SH-SY5Y (cell line): ENCODE measurements around the gene PAXX.

ENCODE experiments used
- GATA2 ChIP-seq: IDR thresholded peaks from 2 replicates; pipeline ENCODE4 v1.6.1; 2011; ENCODE audit warnings: mild to moderate bottlenecking, low read depth, low read length
- GATA3 ChIP-seq: IDR thresholded peaks from 2 replicates; pipeline ENCODE4 v1.6.1; 2011; ENCODE audit warnings: low read depth, mild to moderate bottlenecking, low read length, moderate library complexity

DNA sequence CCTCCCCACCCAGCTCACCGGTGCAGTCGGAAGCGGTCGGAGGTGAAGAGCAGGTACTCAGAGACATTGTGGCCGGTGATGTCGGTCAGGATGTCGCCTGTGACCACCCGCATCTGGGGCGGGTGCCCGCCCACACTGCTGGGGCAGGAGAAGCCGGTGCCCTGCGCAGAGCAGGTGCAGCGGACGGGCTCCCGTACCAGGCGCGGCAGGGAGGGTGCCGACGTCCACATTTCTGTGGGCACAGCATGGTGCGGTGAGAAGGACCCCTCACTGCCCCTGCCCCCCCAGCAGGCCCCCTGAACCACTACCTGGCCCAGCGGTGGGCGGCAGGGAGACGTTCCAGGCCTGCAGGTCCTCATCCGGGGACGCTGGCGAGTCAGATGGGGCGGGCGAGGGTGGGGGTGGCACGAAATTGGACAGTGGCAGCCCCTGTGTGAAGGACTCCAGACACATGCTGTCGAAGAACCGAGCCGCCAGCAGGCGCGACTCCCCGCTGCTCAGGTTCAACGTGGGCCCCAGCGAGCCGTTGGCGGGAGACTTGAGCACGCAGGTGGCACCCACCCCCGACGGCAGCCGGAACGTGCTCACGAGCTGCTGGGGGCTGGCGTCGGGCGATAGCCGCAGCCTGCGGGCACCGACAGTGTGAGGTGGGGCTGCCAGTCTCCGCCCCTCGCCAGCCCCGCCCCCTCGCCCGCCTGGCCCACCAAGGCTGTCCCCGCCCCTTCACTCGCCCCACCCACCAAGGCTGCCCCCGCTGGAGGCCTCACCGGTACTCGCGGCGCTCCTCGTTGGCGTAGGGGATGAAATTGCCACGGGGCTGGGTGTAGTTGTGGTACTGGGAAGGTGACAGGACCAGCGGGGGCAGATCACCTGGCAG is 20.7 kb downstream of the PAXX start:
- no peak for TF ChIP-seq GATA3
- TF ChIP-seq GATA2: no peak
